HL-60 (cell line): ENCODE results near the gene PER1. TPM values are rescaled to one million over a fixed set of nuclear protein-coding genes. Genes with fewer than 3 reads are reported as not detected.

Experiments used
- DNase-seq, 2 experiments: peaks; one replicate each; pipeline ENCODE4 v3.0.0-alpha.2; 2010 to 2020; ENCODE audit warnings: low read depth in 1 of 2, low spot score in 1 of 2
- H3K27ac ChIP-seq: fragments of 250-450 bp; sonication (Bioruptor Pico); replicated peaks from 2 replicates; pipeline ENCODE4 v1.5.1; 2020; ENCODE audit warnings: mild to moderate bottlenecking, moderate library complexity
- H3K27me3 ChIP-seq: fragments of 250-450 bp; sonication (Bioruptor Pico); 2 replicates; pipeline ENCODE4 v1.5.1; 2021; ENCODE audit warnings: mild to moderate bottlenecking, moderate library complexity; ENCODE audit not compliant: insufficient read depth, poor library complexity, severe bottlenecking
- H3K4me3 ChIP-seq: replicated peaks from 2 replicates; pipeline ENCODE4 v1.5.1; 2011; ENCODE audit warnings: mild to moderate bottlenecking, control low read depth, low read length; ENCODE audit not compliant: insufficient read depth
- GABPA ChIP-seq: IDR thresholded peaks from 2 replicates; pipeline ENCODE4 v1.6.1; 2012; ENCODE audit warnings: low read depth
- POLR2AphosphoS5 ChIP-seq: IDR thresholded peaks from 2 replicates; pipeline ENCODE4 v1.6.1; 2012; ENCODE audit warnings: low read depth
- SPI1 ChIP-seq: IDR thresholded peaks from 2 replicates; pipeline ENCODE4 v1.6.1; 2012; ENCODE audit warnings: low read depth, mild to moderate bottlenecking, borderline replicate concordance
- microRNA-seq: library from miRNA; unstranded; fragments of <30 nt; microRNA quantifications from one replicate; pipeline ENCODE4, GENCODE V29; 2018
- TF ChIP-seq, protein P1 (sequence below): IDR thresholded peaks from 2 replicates; pipeline ENCODE4 v1.6.1; 2012; ENCODE audit warnings: low read depth; ENCODE audit not compliant: insufficient replicate concordance
- TF ChIP-seq, protein P2 (sequence below): IDR thresholded peaks from one replicate; pipeline ENCODE4 v1.5.1; 2011; ENCODE audit warnings: low read length, control low read depth, inconsistent platforms; ENCODE audit not compliant: insufficient read depth

Gene PER1

DNA sequence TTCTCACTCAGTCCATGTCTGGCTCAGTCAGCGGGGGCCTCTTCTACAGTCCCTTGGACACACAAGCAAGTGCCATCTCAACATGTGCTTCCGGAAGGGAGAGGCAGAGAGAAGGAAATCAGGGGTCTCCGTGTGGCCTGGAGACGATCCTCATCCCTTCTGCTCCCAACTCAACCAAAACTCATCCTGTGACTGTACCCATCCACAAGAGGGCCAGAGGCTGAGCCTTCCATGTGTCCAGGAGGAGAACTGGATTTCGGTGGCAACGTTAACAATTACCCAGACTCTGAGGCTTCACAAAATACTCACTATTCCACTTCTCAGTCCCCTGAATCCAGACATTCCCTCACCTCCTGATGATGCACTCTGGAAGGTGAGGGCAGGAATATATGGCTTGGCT is 56.8 kb downstream of the PER1 start:
- TF ChIP-seq, protein P1, sequence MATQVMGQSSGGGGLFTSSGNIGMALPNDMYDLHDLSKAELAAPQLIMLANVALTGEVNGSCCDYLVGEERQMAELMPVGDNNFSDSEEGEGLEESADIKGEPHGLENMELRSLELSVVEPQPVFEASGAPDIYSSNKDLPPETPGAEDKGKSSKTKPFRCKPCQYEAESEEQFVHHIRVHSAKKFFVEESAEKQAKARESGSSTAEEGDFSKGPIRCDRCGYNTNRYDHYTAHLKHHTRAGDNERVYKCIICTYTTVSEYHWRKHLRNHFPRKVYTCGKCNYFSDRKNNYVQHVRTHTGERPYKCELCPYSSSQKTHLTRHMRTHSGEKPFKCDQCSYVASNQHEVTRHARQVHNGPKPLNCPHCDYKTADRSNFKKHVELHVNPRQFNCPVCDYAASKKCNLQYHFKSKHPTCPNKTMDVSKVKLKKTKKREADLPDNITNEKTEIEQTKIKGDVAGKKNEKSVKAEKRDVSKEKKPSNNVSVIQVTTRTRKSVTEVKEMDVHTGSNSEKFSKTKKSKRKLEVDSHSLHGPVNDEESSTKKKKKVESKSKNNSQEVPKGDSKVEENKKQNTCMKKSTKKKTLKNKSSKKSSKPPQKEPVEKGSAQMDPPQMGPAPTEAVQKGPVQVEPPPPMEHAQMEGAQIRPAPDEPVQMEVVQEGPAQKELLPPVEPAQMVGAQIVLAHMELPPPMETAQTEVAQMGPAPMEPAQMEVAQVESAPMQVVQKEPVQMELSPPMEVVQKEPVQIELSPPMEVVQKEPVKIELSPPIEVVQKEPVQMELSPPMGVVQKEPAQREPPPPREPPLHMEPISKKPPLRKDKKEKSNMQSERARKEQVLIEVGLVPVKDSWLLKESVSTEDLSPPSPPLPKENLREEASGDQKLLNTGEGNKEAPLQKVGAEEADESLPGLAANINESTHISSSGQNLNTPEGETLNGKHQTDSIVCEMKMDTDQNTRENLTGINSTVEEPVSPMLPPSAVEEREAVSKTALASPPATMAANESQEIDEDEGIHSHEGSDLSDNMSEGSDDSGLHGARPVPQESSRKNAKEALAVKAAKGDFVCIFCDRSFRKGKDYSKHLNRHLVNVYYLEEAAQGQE, result no peak
- TF ChIP-seq POLR2AphosphoS5, result no peak
- no peak overlapping the region for H3K4me3 ChIP-seq
- H3K27me3 ChIP-seq, result no peaks in the 10 kb centered on the region
- DNase-seq, result no peak
- no peak overlapping the region for H3K27ac ChIP-seq

DNA sequence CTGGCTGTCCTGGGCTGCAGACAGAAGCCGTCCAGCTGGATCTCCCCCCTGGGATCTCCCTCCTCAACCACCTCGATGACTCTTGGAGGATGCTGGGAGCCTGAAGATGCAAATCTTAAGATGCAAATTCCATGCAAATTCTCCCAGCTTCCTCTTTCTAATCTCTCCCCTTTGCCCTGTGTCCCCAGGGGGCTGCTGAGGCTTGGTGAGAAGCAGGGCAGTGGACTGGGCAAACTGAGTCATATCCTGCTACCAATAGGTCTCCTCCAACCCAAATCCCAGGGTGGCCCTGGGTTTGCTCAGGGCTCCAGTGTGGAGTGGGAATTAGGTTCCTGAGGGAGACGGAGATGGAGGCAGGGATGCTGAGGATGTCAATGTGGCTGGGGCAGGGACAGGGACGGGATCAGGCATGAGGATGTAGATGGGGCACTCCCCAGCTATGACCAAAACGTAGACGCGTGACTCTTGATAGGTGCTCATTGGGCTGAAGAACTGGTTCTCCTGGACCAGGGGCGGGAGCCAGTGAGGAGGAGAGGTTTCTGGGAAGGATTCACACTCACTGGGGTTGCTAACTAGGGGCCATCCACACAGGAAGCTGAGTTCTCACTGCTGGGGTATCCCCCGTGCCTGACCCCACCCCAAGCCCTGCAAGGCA is 61.0 kb downstream of the PER1 start:
- Histone ChIP-seq H3K27ac (no peak overlapping the region), H3K27me3 (no peaks in the 10 kb centered on the region), H3K4me3 (no peak overlapping the region)
- TF ChIP-seq, protein P2, sequence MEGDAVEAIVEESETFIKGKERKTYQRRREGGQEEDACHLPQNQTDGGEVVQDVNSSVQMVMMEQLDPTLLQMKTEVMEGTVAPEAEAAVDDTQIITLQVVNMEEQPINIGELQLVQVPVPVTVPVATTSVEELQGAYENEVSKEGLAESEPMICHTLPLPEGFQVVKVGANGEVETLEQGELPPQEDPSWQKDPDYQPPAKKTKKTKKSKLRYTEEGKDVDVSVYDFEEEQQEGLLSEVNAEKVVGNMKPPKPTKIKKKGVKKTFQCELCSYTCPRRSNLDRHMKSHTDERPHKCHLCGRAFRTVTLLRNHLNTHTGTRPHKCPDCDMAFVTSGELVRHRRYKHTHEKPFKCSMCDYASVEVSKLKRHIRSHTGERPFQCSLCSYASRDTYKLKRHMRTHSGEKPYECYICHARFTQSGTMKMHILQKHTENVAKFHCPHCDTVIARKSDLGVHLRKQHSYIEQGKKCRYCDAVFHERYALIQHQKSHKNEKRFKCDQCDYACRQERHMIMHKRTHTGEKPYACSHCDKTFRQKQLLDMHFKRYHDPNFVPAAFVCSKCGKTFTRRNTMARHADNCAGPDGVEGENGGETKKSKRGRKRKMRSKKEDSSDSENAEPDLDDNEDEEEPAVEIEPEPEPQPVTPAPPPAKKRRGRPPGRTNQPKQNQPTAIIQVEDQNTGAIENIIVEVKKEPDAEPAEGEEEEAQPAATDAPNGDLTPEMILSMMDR, result no peak
- TF ChIP-seq GABPA, result no peak
- TF ChIP-seq, protein P1, result no peak
- TF ChIP-seq SPI1, result no peak
- no peak for TF ChIP-seq POLR2AphosphoS5
- DNase-seq, result no peak

Small RNA genes within 50 kb of the gene (microRNA-seq; reads per million reads assigned to microRNA genes)
- 1,810 reads per million, percentile 91 among the genes with 10 or more reads in this experiment for gene MIR4521
- not detected for gene MIR6883
